ENCODE measurements around the gene BEAN1. TPM values are rescaled to one million over a fixed set of nuclear protein-coding genes. Genes with fewer than 3 reads are reported as not detected.

BEAN1 gene
- total RNA-seq, 1 experiment from 2014 or later, result 0.24 TPM

DNA sequence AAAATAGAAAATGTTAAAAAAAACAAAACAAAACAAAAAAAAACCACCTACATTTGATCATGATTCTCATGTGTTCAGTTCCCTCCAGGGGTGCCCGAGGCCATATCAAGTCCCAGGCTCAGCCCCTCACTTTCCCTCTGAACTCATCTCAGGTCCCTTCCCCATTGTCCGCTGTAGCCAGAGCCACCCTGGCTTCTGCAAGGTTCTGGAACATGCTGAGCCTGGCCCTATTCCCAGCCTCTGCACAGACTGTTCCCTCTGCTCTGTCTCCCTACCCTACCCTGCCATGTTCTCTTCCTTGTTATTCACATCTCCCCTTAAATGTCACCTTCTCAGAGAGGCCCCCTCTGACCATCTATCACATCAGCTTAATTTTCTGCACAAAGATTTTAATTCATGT lies 75.9 kb downstream of the BEAN1 start:
- no peaks in the 10 kb centered on the region for H3K79me2 ChIP-seq (ENCODE audit: insufficient read depth, low read length)
- DNase-seq, result no peak
- no CpG with 5 or more reads among the region's 2 CpGs for WGBS (ENCODE audit: extremely low coverage, insufficient read length, low lambda C conversion rate)
- no peak overlapping the region for H3T11ph ChIP-seq (ENCODE audit: low read length)
- Mint-ChIP-seq H3K27ac (no peak overlapping the region), H3K4me3 (no peak overlapping the region), H3K9me3 (no peaks in the 10 kb centered on the region), H3K4me1 (peaks cover 0 to 6% of the 10 kb centered on the region in 2 experiments; a peak in 2 of 4 replicates), H3K36me3 (ENCODE audit: insufficient read depth in 1 of 3, low read depth in 3 of 3) (no peaks in the 10 kb centered on the region), H3K27me3 (ENCODE audit: low read depth) (peaks cover 14% of the 10 kb centered on the region)
- no peak overlapping the region for H3K14ac ChIP-seq (ENCODE audit: insufficient read depth, low read length)
- H4K8ac ChIP-seq (replicated peaks; ENCODE audit: insufficient read length, low read depth, low read length), result no peak overlapping the region
- H3K4ac ChIP-seq (ENCODE audit: low read depth, low read length), result no peak overlapping the region
- H3K9ac ChIP-seq (ENCODE audit: extremely low read depth, insufficient read length, low read length), result no peak overlapping the region
- H3K27me3 ChIP-seq (ENCODE audit: insufficient read depth, low read length), result no peaks in the 10 kb centered on the region
- H2BK5ac ChIP-seq (ENCODE audit: insufficient read length, low read length), result no peak overlapping the region
- H3K9me3 ChIP-seq (ENCODE audit: control insufficient read depth, low read depth, low read length), result no peaks in the 10 kb centered on the region
- H3K4me1 ChIP-seq (ENCODE audit: insufficient read depth, low read length), result no peaks in the 10 kb centered on the region
- no peaks in the 10 kb centered on the region for H4K20me1 ChIP-seq (ENCODE audit: control insufficient read depth, insufficient read depth, insufficient read length)
- no peak overlapping the region for H2BK20ac ChIP-seq (ENCODE audit: low read depth, low read length, poor library complexity, severe bottlenecking)
- no peak overlapping the region for H2BK15ac ChIP-seq (ENCODE audit: low read depth, low read length)
- H4K91ac ChIP-seq (ENCODE audit: insufficient read length, low read depth, low read length), result no peak overlapping the region
- H2AFZ ChIP-seq (ENCODE audit: low read length), result no peak overlapping the region
- H2BK12ac ChIP-seq (ENCODE audit: insufficient read length, low read depth, low read length), result no peak overlapping the region
- no peak overlapping the region for H3K23ac ChIP-seq (ENCODE audit: insufficient read length, low read depth, low read length)
- H3K79me1 ChIP-seq (ENCODE audit: insufficient read depth, low read depth, low read length, poor library complexity, severe bottlenecking), result no peaks in the 10 kb centered on the region
- H3K18ac ChIP-seq (ENCODE audit: insufficient read length, low read depth, low read length), result no peak overlapping the region
- no peak overlapping the region for H3K4me2 ChIP-seq (ENCODE audit: insufficient read depth, insufficient read length, low read length)
- H2AK5ac ChIP-seq (ENCODE audit: insufficient read length, low read length), result no peak overlapping the region
- no peak overlapping the region for H3K27ac ChIP-seq (ENCODE audit: insufficient read length, low read depth, low read length)
- no peaks in the 10 kb centered on the region for H3K23me2 ChIP-seq (ENCODE audit: insufficient read length, low read depth, low read length, poor library complexity, severe bottlenecking)
- H2BK120ac ChIP-seq (ENCODE audit: low read depth, low read length, poor library complexity, severe bottlenecking), result no peak overlapping the region
- no peak overlapping the region for H4K5ac ChIP-seq (ENCODE audit: insufficient read length, low read depth, low read length)
- H3K56ac ChIP-seq (ENCODE audit: insufficient read length, low read depth, low read length), result no peak overlapping the region
- TF ChIP-seq, protein P1, sequence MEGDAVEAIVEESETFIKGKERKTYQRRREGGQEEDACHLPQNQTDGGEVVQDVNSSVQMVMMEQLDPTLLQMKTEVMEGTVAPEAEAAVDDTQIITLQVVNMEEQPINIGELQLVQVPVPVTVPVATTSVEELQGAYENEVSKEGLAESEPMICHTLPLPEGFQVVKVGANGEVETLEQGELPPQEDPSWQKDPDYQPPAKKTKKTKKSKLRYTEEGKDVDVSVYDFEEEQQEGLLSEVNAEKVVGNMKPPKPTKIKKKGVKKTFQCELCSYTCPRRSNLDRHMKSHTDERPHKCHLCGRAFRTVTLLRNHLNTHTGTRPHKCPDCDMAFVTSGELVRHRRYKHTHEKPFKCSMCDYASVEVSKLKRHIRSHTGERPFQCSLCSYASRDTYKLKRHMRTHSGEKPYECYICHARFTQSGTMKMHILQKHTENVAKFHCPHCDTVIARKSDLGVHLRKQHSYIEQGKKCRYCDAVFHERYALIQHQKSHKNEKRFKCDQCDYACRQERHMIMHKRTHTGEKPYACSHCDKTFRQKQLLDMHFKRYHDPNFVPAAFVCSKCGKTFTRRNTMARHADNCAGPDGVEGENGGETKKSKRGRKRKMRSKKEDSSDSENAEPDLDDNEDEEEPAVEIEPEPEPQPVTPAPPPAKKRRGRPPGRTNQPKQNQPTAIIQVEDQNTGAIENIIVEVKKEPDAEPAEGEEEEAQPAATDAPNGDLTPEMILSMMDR (conservative IDR thresholded peaks at IDR 0.05), result no peak
